Gastroesophageal sphincter (tissue), 3 donors: ENCODE measurements around the gene ALKBH5.

Source experiments
- POLR2AphosphoS5 ChIP-seq: sonication (generic); formaldehyde crosslinking; IDR thresholded peaks from one replicate; pipeline ENCODE4 v1.6.1; 2017; ENCODE audit warnings: antibody characterized with exemption
- TF ChIP-seq, protein P1 (sequence below), 4 experiments: fragments of 200-600 bp in 2 of 4; fragments of 450-650 bp in 2 of 4; sonication (generic) in 1 of 4; IDR thresholded peaks; one replicate each; pipeline ENCODE4 v1.5.1; 2017 to 2019; ENCODE audit warnings: antibody characterized with exemption in 4 of 4, mild to moderate bottlenecking in 2 of 4, moderate library complexity in 2 of 4

DNA sequence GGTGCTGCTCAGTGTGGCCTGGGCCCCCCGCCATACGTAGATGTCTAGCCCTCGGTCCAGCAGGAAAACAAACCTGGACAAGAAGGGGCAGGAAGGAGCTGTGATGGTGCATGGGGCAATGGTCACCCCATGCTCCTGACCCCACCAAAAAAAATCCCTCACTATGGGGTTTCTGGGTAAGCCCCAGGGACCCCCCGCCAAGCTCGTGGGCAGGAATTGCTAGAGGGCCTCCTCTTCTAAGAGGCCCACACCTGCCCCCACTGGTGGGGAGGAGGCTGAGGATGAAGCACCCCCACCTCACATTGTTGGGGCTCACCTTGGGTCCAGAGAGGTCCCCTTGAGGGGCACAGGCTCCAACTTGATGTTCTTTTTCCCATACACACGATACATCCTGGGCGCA lies 65.2 kb downstream of the ALKBH5 start:
- TF ChIP-seq, protein P1, sequence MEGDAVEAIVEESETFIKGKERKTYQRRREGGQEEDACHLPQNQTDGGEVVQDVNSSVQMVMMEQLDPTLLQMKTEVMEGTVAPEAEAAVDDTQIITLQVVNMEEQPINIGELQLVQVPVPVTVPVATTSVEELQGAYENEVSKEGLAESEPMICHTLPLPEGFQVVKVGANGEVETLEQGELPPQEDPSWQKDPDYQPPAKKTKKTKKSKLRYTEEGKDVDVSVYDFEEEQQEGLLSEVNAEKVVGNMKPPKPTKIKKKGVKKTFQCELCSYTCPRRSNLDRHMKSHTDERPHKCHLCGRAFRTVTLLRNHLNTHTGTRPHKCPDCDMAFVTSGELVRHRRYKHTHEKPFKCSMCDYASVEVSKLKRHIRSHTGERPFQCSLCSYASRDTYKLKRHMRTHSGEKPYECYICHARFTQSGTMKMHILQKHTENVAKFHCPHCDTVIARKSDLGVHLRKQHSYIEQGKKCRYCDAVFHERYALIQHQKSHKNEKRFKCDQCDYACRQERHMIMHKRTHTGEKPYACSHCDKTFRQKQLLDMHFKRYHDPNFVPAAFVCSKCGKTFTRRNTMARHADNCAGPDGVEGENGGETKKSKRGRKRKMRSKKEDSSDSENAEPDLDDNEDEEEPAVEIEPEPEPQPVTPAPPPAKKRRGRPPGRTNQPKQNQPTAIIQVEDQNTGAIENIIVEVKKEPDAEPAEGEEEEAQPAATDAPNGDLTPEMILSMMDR (IDR thresholded peaks at IDR 0.05): no peak
- TF ChIP-seq POLR2AphosphoS5: no peak
